Peyer's patch (tissue), 4 donors: ENCODE measurements around the gene DNASE1L3. TPM values are rescaled to one million over a fixed set of nuclear protein-coding genes. Genes with fewer than 3 reads are reported as not detected.

ENCODE experiments used
- DNase-seq, 3 donors: peaks; one replicate each; pipeline ENCODE4 v3.0.0-alpha.2; 2017 to 2019
- H3K27ac ChIP-seq, 4 donors: fragments of 200-600 bp; sonication (generic); one replicate each; pipeline ENCODE4 v1.5.1; 2016 to 2019
- H3K27me3 ChIP-seq, 2 donors: fragments of 200-600 bp; sonication (generic); one replicate each; pipeline ENCODE4 v1.5.1; 2019
- H3K36me3 ChIP-seq, 3 donors: fragments of 200-600 bp; sonication (generic); one replicate each; pipeline ENCODE4 v1.5.1; 2016 to 2019
- H3K4me1 ChIP-seq, 4 donors: fragments of 200-600 bp; sonication (generic); one replicate each; pipeline ENCODE4 v1.5.1; 2016 to 2019
- H3K4me3 ChIP-seq, 4 donors: fragments of 200-600 bp; sonication (generic); 1 replicate in 3 of 4; 2 replicates in 1 of 4; pipeline ENCODE4 v1.5.1; 2016 to 2019; ENCODE audit warnings: mild to moderate bottlenecking in 1 of 4
- H3K9me3 ChIP-seq, 4 donors: fragments of 200-600 bp; sonication (generic); one replicate each; pipeline ENCODE4 v1.5.1; 2016 to 2019; ENCODE audit warnings: mild to moderate bottlenecking in 1 of 4
- POLR2A ChIP-seq, 2 donors: fragments of 450-650 bp; IDR thresholded peaks; one replicate each; pipeline ENCODE4 v1.5.1; 2017; ENCODE audit warnings: antibody characterized with exemption in 2 of 2, mild to moderate bottlenecking in 2 of 2, moderate library complexity in 2 of 2
- total RNA-seq, 4 donors: library from RNA; depleted of rRNA; stranded (reverse); fragments of >200 nt; gene quantifications; one replicate each; pipeline ENCODE4 v1.1.0, GENCODE V29; 2016
- TF ChIP-seq, protein P1 (sequence below), 6 experiments: fragments of 450-650 bp in 4 of 6; fragments of 200-600 bp in 2 of 6; sonication (generic) in 1 of 6; IDR thresholded peaks; one replicate each; pipeline ENCODE4 v1.5.1; 2017 to 2019; ENCODE audit warnings: antibody characterized with exemption in 6 of 6, mild to moderate bottlenecking in 3 of 6, moderate library complexity in 1 of 6

DNASE1L3 gene
- total RNA-seq, 4 donors from 2014 or later, result 1.9 to 47.0 (median 3.9) TPM

DNA sequence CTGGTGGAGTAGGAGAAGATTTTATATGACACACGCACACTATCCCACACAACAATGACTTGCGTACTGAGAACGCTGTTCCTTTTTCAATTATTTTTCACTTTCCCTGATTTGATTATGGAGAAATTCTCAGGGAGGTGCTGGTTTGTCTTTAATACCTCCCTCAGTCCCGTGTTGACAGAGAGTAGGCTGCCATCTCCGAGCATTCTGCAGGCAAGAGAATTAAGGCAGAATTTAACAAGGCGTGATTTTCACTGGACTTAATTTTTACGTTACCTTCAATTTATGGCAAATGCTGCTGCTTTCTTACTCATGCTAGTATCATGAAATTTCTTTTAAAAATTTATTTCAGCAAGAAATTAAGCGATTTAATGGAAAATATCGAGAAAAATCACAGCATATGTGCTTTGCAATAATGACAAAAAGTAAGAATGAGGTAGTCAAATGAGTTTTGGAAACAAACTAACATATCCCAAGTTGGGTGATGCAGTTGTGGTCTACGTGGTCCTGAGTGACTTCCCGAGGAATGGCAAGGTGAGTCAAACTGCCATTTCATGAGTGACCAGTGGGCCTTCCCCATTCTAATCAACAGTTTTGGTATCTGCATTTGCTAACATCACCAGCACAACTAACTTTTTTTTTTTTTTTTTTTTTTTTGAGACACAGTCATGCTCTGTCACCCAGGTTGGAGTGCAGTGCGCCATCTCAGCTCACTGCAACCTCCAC lies 16.9 kb downstream of the DNASE1L3 start:
- TF ChIP-seq POLR2A (IDR thresholded peaks at IDR 0.05), result no peak
- TF ChIP-seq, protein P1, sequence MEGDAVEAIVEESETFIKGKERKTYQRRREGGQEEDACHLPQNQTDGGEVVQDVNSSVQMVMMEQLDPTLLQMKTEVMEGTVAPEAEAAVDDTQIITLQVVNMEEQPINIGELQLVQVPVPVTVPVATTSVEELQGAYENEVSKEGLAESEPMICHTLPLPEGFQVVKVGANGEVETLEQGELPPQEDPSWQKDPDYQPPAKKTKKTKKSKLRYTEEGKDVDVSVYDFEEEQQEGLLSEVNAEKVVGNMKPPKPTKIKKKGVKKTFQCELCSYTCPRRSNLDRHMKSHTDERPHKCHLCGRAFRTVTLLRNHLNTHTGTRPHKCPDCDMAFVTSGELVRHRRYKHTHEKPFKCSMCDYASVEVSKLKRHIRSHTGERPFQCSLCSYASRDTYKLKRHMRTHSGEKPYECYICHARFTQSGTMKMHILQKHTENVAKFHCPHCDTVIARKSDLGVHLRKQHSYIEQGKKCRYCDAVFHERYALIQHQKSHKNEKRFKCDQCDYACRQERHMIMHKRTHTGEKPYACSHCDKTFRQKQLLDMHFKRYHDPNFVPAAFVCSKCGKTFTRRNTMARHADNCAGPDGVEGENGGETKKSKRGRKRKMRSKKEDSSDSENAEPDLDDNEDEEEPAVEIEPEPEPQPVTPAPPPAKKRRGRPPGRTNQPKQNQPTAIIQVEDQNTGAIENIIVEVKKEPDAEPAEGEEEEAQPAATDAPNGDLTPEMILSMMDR (IDR thresholded peaks at IDR 0.05), result no peak
- Histone ChIP-seq H3K4me3 (no peak overlapping the region), H3K27ac (no peak overlapping the region), H3K4me1 (peaks cover 0 to 9% (median 0%) of the 10 kb centered on the region in 4 donors), H3K36me3 (no peaks in the 10 kb centered on the region), H3K9me3 (no peaks in the 10 kb centered on the region), H3K27me3 (no peaks in the 10 kb centered on the region)
- no peak for DNase-seq

DNA sequence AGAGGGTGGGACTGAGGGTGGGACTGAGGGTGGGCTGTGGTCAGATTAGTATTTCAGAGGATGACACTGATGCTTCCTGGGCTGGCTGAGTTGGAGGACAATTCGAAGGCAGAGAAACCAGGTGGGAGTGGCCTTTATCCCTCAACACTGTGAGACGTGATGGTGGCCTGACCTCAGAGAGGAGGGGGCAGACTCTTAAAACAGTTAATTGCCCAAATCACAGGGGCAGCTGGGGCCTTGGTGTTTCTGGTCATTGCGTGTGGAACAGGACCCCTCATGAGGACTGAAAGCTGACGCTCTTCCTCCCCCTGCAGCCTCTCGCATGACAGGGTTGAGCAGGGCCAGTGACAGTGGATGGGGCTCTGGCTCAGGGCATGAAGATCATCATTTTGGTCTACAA lies 18.7 kb downstream of the DNASE1L3 start:
- H3K36me3 ChIP-seq, result no peaks in the 10 kb centered on the region
- H3K9me3 ChIP-seq, result no peaks in the 10 kb centered on the region
- TF ChIP-seq, protein P1 (IDR thresholded peaks at IDR 0.05), result no peak
- no peak for TF ChIP-seq POLR2A (IDR thresholded peaks at IDR 0.05)
- DNase-seq, result no peak
- no peak overlapping the region for H3K27ac ChIP-seq
- no peaks in the 10 kb centered on the region for H3K27me3 ChIP-seq
- no peak overlapping the region for H3K4me3 ChIP-seq
- peaks cover 0 to 4% (median 0%) of the 10 kb centered on the region in 4 donors for H3K4me1 ChIP-seq

DNA sequence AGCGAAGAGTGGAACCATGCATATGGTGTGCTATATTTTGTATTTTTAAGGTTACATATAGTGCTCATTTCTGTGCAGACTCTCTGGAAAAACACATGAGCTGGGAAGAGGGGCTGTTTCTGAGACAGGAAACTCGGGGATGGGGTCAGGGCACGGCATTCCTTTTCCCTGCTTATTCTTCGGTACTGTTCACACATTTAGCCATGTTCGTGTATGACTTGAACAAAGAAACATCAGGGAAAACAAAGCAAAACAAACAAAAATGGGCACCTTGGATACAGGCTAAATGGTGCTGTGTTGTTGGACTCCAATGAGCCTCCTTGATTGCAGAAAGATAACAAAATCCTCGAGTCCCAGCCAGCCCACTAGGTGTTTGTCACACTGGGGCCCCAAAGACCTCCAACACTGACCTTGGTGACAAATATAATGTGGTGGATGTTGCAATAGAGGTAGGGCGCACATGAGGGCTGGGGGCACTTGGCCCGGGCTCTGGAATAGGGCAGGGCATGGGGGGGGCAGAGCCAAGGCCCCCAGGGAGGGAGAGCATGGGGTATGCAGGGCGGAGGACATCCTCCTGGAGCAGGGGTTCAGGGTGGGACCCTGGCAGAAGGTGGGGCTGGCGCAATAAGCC lies 19.3 kb downstream of the DNASE1L3 start:
- Histone ChIP-seq H3K27me3 (no peaks in the 10 kb centered on the region), H3K27ac (no peak overlapping the region), H3K9me3 (no peaks in the 10 kb centered on the region), H3K4me3 (no peak overlapping the region), H3K4me1 (no peaks in the 10 kb centered on the region), H3K36me3 (no peaks in the 10 kb centered on the region)
- DNase-seq, result no peak
- TF ChIP-seq, protein P1 (IDR thresholded peaks at IDR 0.05), result no peak
- no peak for TF ChIP-seq POLR2A (IDR thresholded peaks at IDR 0.05)

DNA sequence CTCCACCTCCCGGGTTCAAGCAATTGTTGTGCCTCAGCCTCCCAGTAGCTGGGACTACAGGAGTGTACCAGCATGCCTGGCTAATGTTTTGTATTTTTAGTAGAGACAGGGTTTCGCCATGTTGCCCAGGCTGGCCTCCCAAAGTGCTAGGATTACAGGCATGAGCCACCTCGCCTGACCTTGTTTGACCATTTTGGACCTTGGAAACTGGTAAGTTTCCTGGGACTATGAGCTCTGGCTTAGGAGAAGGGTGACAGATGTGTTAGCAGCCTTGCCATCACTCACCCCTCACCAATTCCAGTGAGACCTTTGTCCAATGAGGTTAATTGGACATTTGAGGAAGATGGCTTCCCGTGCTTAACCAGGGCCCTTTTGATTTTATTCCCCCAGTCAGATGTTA lies 19.9 kb downstream of the DNASE1L3 start:
- no peaks in the 10 kb centered on the region for H3K36me3 ChIP-seq
- TF ChIP-seq POLR2A (IDR thresholded peaks at IDR 0.05), result no peak
- TF ChIP-seq, protein P1 (IDR thresholded peaks at IDR 0.05), result no peak
- no peak for DNase-seq

DNA sequence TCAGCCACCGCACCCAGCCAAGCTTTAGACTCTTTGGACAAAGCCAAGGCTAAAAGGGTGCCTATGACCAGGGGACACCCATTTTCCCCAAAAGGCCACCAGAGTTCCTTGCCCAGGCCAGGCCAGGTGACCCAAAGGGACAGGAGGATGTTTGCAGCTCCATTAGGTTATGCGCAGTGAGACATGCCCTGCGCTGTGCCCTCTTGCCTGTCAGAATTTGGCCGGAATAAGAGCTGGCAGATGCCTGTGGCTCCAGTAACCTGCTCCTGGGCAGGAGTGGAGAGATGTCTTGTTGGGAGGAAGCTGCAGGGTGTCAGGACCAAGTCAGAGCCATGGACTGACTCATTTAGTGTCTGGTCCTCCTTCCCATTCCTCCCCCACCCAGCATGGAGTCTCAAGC lies 20.5 kb downstream of the DNASE1L3 start:
- no peak for DNase-seq
- Histone ChIP-seq H3K4me1 (no peaks in the 10 kb centered on the region), H3K9me3 (no peaks in the 10 kb centered on the region), H3K4me3 (no peak overlapping the region), H3K27ac (no peak overlapping the region), H3K27me3 (no peaks in the 10 kb centered on the region), H3K36me3 (no peaks in the 10 kb centered on the region)
- TF ChIP-seq, protein P1 (IDR thresholded peaks at IDR 0.05), result no peak
- no peak for TF ChIP-seq POLR2A (IDR thresholded peaks at IDR 0.05)

More for the DNA sequence above, 19.9 kb downstream of the DNASE1L3 start:
- Histone ChIP-seq H3K4me3 (no peak overlapping the region), H3K4me1 (no peaks in the 10 kb centered on the region), H3K27ac (no peak overlapping the region), H3K9me3 (no peaks in the 10 kb centered on the region), H3K27me3 (no peaks in the 10 kb centered on the region)
